ENCODE results near the gene ZEB2. TPM values are rescaled to one million over a fixed set of nuclear protein-coding genes. Genes with fewer than 3 reads are reported as not detected.
A peak's percentile ranks its signal among the peaks of the same experiment; 100 is the strongest.

ZEB2 gene
- total RNA-seq, 6 experiments from 2014 or later = 13.5 to 35.9 (median 21.7) TPM

DNA sequence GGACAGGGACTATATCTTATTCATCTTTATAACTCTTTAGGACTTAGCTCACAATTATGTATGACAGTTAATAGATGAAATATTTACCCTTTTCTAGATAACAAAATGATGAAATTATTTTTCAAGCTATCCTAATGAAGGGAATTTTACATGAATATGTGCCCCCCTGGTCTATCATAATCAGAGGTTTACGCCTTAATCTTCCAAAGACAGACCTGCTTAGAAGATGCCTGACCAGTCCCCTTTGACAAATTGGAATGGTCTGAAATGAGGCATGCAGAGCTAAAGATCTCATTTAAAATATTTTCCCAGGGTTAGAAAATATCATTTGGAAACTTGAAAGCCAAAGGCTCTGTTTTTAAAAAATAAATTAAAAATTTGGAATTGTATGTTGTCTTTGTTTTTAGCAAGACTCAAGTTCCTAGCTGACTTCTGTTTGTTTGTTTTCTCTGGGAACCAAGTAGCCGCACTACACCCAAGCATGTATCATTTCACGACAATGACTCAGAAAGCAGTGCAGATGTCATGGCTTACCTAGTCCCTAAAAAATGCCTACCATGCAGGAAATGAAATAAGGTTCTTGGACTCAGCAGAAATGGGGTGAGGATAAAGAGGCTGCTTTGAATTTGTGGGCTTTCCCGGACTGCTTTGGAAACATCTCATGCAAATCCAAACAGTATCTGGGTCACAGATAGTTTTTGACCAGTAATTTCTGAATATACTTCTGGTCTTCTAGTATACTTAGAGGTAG lies 162.1 kb downstream of the ZEB2 start:
- Histone ChIP-seq H3K4me1 (no peaks in the 10 kb centered on the region), H3K4me3 (no peak overlapping the region), H3K36me3 (no peaks in the 10 kb centered on the region), H3K27ac (peak overlapping the region in 1 of 3 donors; percentile 14), H3K9me3 (no peaks in the 10 kb centered on the region), H3K27me3 (no peaks in the 10 kb centered on the region)
- ATAC-seq (peak; percentile 34 to 79 (median 50)), DNase-seq (no peak)
- WGBS (ENCODE audit: insufficient coverage, low coverage, low lambda C conversion rate, missing lambda C conversion rate) = 63% methylated on average over 4 of the region's 4 CpGs
- intact Hi-C loops (cut with DNase I) = no loop called here
- TF ChIP-seq, protein P1, sequence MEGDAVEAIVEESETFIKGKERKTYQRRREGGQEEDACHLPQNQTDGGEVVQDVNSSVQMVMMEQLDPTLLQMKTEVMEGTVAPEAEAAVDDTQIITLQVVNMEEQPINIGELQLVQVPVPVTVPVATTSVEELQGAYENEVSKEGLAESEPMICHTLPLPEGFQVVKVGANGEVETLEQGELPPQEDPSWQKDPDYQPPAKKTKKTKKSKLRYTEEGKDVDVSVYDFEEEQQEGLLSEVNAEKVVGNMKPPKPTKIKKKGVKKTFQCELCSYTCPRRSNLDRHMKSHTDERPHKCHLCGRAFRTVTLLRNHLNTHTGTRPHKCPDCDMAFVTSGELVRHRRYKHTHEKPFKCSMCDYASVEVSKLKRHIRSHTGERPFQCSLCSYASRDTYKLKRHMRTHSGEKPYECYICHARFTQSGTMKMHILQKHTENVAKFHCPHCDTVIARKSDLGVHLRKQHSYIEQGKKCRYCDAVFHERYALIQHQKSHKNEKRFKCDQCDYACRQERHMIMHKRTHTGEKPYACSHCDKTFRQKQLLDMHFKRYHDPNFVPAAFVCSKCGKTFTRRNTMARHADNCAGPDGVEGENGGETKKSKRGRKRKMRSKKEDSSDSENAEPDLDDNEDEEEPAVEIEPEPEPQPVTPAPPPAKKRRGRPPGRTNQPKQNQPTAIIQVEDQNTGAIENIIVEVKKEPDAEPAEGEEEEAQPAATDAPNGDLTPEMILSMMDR (IDR thresholded peaks at IDR 0.05) = no peak
- no peak for TF ChIP-seq POLR2A (IDR thresholded peaks at IDR 0.05)

DNA sequence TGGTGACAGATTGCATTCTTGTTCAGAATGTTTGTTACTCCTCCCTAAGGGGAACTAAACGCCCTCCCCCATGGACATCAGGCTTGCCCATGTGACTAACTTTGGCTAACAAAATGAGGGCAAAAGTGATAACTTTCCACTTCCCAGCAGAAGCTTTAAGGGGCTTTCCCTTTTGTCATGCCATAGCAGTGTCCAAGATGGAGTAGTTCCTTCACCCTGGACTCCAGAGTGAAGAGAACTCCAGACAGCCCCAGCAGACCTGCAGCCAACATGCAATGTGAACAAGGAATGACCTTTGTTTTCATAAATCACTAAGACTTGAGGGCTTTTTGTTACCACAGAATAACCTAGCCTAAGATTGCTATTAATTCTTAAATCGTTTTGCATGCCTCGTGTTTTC lies 163.5 kb downstream of the ZEB2 start:
- Histone ChIP-seq H3K4me1 (no peaks in the 10 kb centered on the region), H3K27me3 (no peaks in the 10 kb centered on the region), H3K9me3 (no peaks in the 10 kb centered on the region), H3K36me3 (no peaks in the 10 kb centered on the region), H3K27ac (no peak overlapping the region), H3K4me3 (no peak overlapping the region)
- DNase-seq = no peak
- 64% methylated on average over 3 of the region's 3 CpGs for WGBS (ENCODE audit: insufficient coverage, low coverage, low lambda C conversion rate, missing lambda C conversion rate)
- intact Hi-C loops (cut with DNase I) = no loop called here
- peak; percentile 16 to 59 (median 42) for ATAC-seq
- TF ChIP-seq POLR2A (IDR thresholded peaks at IDR 0.05) = no peak

DNA sequence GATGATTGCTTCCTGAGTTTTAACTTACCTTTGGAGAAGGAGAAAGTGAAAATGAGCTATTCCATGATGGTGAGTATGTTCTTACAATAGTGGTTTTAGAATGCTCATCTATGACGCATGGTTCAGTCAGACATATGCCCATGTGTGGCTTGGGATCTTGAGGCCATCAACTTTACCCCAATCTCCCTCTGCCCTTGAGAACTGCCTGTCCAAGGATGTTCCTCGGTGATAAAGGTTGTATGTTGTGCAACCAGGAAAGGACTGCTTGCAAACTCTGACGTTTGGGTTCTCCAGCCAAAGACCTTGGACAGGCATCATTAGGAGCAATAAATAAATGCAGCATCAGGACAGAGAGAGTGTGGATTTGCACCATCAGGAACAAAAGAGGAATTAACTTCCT lies 165.0 kb downstream of the ZEB2 start:
- intact Hi-C loops (cut with DNase I) = no loop called here
- 42% methylated on average over 3 of the region's 3 CpGs for WGBS (ENCODE audit: insufficient coverage, low coverage, low lambda C conversion rate, missing lambda C conversion rate)
- H3K4me3 ChIP-seq = no peak overlapping the region
- DNase-seq (no peak), ATAC-seq (peak in 2 of 4 donors; percentile 17 to 50)
- no peaks in the 10 kb centered on the region for H3K4me1 ChIP-seq
- TF ChIP-seq POLR2A (IDR thresholded peaks at IDR 0.05) = no peak
- TF ChIP-seq, protein P1 (IDR thresholded peaks at IDR 0.05) = no peak
- H3K36me3 ChIP-seq = no peaks in the 10 kb centered on the region
- no peaks in the 10 kb centered on the region for H3K9me3 ChIP-seq
- H3K27ac ChIP-seq = no peak overlapping the region
- no peaks in the 10 kb centered on the region for H3K27me3 ChIP-seq

DNA sequence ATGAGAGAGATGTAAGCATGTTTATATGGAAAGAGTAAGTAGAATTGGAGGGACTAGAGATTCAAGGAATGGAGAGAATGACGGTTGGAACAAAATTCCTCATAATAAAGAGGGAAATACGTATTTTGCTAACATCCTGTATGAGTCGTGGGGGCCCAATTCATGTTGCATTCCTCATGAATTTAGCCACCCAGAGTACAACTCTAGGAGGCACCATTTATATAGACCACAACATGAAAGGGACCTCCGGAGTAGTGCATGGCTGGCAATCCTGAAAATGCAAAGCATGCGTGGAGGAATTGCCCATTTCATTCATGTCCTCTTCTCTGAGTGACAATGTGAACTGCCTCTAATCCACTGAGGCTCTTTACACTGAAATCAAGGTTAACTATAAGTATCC lies 168.2 kb downstream of the ZEB2 start:
- WGBS (ENCODE audit: insufficient coverage, low coverage, low lambda C conversion rate, missing lambda C conversion rate) = 89% methylated on average over 5 of the region's 5 CpGs
- Histone ChIP-seq H3K9me3 (no peaks in the 10 kb centered on the region), H3K4me3 (no peak overlapping the region), H3K36me3 (no peaks in the 10 kb centered on the region), H3K27ac (no peak overlapping the region), H3K4me1 (no peaks in the 10 kb centered on the region), H3K27me3 (no peaks in the 10 kb centered on the region)
- no peak for ATAC-seq
- TF ChIP-seq POLR2A (IDR thresholded peaks at IDR 0.05) = no peak
- TF ChIP-seq, protein P1 (IDR thresholded peaks at IDR 0.05) = no peak
- intact Hi-C loops (cut with DNase I) = no loop called here
- DNase-seq = no peak

DNA sequence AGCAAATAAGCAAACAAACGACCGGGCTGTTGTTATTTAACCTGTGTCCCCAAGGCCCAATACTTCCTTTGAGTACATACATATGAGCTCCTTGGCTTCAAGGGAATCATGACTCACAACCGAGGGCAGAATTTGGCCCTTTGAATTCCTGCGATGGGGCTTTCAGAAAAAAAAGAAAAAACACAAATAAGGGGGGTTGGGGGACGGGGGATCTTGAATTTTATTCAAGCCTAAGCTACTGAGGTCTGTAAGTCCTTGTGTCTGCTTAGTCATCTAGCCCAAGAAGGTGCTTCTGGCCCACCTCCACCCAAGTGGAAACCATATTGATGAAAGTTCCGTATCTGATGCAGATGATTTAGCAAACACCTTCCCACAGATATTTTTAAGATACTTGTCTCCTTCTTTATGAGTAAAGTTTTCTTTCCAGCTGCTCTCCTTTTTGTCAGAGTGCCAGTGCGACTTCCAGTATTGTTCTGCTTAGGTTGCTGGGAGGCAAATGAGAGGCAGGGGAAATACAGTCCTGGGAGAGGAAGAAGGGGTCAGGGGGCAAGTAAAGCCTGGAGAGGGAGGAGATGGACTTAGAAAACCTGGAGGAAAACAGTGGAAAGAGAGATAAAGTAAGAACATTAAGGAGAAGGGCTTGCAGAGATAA lies 169.6 kb downstream of the ZEB2 start:
- ATAC-seq = peak; percentile 52 to 83 (median 75)
- TF ChIP-seq POLR2A (IDR thresholded peaks at IDR 0.05) = no peak
- TF ChIP-seq, protein P1 (IDR thresholded peaks at IDR 0.05) = no peak
- intact Hi-C loops (cut with DNase I) = no loop called here

More for the DNA sequence above, 169.6 kb downstream of the ZEB2 start:
- DNase-seq = no peak
- H3K27ac ChIP-seq = no peak overlapping the region
- H3K9me3 ChIP-seq = no peaks in the 10 kb centered on the region
- H3K4me1 ChIP-seq = no peaks in the 10 kb centered on the region
- H3K27me3 ChIP-seq = no peaks in the 10 kb centered on the region
- H3K36me3 ChIP-seq = no peaks in the 10 kb centered on the region
- WGBS (ENCODE audit: insufficient coverage, low coverage, low lambda C conversion rate, missing lambda C conversion rate) = 51% methylated on average over 7 of the region's 7 CpGs
- no peak overlapping the region for H3K4me3 ChIP-seq
